Activated CD8-positive, alpha-beta memory T cell treated with anti-CD3 and anti-CD28 coated beads for 48 hours (primary cell): ENCODE measurements around the gene PBX3.

Experiments used
- DNase-seq, 3 experiments: peaks; one replicate each; pipeline ENCODE4 v3.0.0-alpha.2; 2020; ENCODE audit warnings: low read depth in 2 of 3, low spot score in 2 of 3

The PBX3 gene

GRCh38 chr9:125747053-125747764 is at the start of gene PBX3:
Gene PBX3 (plus strand): TSS chr9:125747373.
- DNase-seq = peak; percentile 4 to 20 (median 17)

- no peak for DNase-seq
These were observed 47.3 kb upstream of the PBX3 start for GRCh38 chr9:125699870-125700269.

- DNase-seq = peak in 1 of 3 experiments; percentile 30
These were observed 46.4 kb upstream of the PBX3 start for GRCh38 chr9:125700791-125701190.

- no peak for DNase-seq
These were observed 45.8 kb upstream of the PBX3 start for GRCh38 chr9:125701351-125701750.

GRCh38 chr9:125703662-125704061 is 43.5 kb upstream of the PBX3 start:
- no peak for DNase-seq

GRCh38 chr9:125705893-125706292 is 41.3 kb upstream of the PBX3 start:
- DNase-seq = no peak

- DNase-seq = peak; percentile 77 to 89 (median 85)
These were observed 40.3 kb upstream of the PBX3 start, which contains the start of gene MAPKAP1 for GRCh38 chr9:125706651-125707471. Gene MAPKAP1 (minus strand): TSS chr9:125707208. CDS start chr9:125672574, 34,634 bp downstream.

- no peak for DNase-seq
These were observed 39.7 kb upstream of the PBX3 start for GRCh38 chr9:125707472-125707804.

- DNase-seq = no peak
These were observed 20.6 kb upstream of the PBX3 start for GRCh38 chr9:125726456-125727132.

- no peak for DNase-seq
These were observed 17.0 kb upstream of the PBX3 start for GRCh38 chr9:125730168-125730567.

- DNase-seq = no peak
These were observed 14.6 kb upstream of the PBX3 start for GRCh38 chr9:125732562-125732961.

GRCh38 chr9:125739436-125739835 is 7.7 kb upstream of the PBX3 start:
- DNase-seq = no peak

- DNase-seq = no peak
These were observed 4.5 kb upstream of the PBX3 start for GRCh38 chr9:125742657-125743056.

GRCh38 chr9:125743682-125744428 is 3.3 kb upstream of the PBX3 start:
- no peak for DNase-seq

GRCh38 chr9:125744616-125745015 is 2.6 kb upstream of the PBX3 start:
- DNase-seq = no peak

- DNase-seq = no peak
These were observed 2.2 kb upstream of the PBX3 start for GRCh38 chr9:125745018-125745417.

GRCh38 chr9:125745682-125746016 is 1.5 kb upstream of the PBX3 start:
- DNase-seq = no peak

GRCh38 chr9:125746017-125746773 is 978 bp upstream of the PBX3 start:
- peak; percentile 70 to 85 (median 74) for DNase-seq

- no peak for DNase-seq
These were observed 460 bp upstream of the PBX3 start for GRCh38 chr9:125746774-125747052.

- DNase-seq = peak in 2 of 3 experiments; percentile 4 to 15
These were observed 732 bp downstream of the PBX3 start for GRCh38 chr9:125747765-125748445.
